Measurements from ENCODE around the gene DOCK4.

- TF ChIP-seq CTCF (IDR thresholded peaks at IDR 0.05), result no peak
- TF ChIP-seq, protein P1, sequence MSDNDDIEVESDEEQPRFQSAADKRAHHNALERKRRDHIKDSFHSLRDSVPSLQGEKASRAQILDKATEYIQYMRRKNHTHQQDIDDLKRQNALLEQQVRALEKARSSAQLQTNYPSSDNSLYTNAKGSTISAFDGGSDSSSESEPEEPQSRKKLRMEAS (CRISPR knock-in tag; IDR thresholded peaks at IDR 0.05), result no peak
- no peak for TF ChIP-seq ATF1 (CRISPR knock-in tag; IDR thresholded peaks at IDR 0.05)
- TF ChIP-seq NR2C2 (CRISPR knock-in tag; IDR thresholded peaks at IDR 0.05), result no peak
- no peak for TF ChIP-seq NR1H2 (CRISPR knock-in tag; IDR thresholded peaks at IDR 0.05)
- TF ChIP-seq ZBTB21 (CRISPR knock-in tag; IDR thresholded peaks at IDR 0.05; ENCODE audit: borderline replicate concordance), result no peak
- no peak for TF ChIP-seq USF2 (CRISPR knock-in tag; IDR thresholded peaks at IDR 0.05)
- no peak for TF ChIP-seq SP1 (CRISPR knock-in tag; conservative IDR thresholded peaks at IDR 0.05)
- TF ChIP-seq ZMAT4 (CRISPR knock-in tag; IDR thresholded peaks at IDR 0.05), result no peak
- TF ChIP-seq ESRRA (CRISPR knock-in tag; IDR thresholded peaks at IDR 0.05; ENCODE audit: borderline replicate concordance), result no peak
- TF ChIP-seq, protein P2, sequence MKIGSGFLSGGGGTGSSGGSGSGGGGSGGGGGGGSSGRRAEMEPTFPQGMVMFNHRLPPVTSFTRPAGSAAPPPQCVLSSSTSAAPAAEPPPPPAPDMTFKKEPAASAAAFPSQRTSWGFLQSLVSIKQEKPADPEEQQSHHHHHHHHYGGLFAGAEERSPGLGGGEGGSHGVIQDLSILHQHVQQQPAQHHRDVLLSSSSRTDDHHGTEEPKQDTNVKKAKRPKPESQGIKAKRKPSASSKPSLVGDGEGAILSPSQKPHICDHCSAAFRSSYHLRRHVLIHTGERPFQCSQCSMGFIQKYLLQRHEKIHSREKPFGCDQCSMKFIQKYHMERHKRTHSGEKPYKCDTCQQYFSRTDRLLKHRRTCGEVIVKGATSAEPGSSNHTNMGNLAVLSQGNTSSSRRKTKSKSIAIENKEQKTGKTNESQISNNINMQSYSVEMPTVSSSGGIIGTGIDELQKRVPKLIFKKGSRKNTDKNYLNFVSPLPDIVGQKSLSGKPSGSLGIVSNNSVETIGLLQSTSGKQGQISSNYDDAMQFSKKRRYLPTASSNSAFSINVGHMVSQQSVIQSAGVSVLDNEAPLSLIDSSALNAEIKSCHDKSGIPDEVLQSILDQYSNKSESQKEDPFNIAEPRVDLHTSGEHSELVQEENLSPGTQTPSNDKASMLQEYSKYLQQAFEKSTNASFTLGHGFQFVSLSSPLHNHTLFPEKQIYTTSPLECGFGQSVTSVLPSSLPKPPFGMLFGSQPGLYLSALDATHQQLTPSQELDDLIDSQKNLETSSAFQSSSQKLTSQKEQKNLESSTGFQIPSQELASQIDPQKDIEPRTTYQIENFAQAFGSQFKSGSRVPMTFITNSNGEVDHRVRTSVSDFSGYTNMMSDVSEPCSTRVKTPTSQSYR (CRISPR knock-in tag; IDR thresholded peaks at IDR 0.05), result no peak
Observed at GRCh38 chr7:112160771-112161150, 45.4 kb downstream of the DOCK4 start.
